HG03097 (cell line): ENCODE results near the gene MAN1A1.
"Not testable (repeated sequence)": the region's sequence is repeated elsewhere in the genome, so short reads cannot be mapped to it uniquely, and the experiment has no call there.

Experiments used
- ATAC-seq: cut with Tn5 transposase; IDR thresholded peaks from one replicate; pipeline ENCODE4 v1.9.1; 2021; ENCODE audit not compliant: unreplicated experiment, low FRiP score

The MAN1A1 gene

DNA sequence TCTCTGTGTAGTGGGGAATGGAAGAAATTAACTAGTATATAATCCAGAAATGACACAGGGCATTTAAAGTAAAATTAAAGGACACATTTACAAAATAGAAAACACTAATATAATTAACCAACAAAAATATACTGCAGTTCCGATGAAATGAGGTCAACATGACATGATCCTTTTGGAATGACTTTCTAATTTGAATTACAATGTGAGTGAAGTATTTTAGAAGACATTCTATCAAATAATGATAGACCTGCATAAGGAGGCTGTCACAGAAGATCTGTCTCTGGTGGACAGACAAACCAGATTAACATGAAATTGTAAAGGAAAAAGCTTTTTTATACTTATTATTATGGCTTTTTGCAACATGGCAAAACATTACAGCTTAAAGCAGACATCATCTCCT lies 170.5 kb downstream of the MAN1A1 start:
- ATAC-seq = no peak

DNA sequence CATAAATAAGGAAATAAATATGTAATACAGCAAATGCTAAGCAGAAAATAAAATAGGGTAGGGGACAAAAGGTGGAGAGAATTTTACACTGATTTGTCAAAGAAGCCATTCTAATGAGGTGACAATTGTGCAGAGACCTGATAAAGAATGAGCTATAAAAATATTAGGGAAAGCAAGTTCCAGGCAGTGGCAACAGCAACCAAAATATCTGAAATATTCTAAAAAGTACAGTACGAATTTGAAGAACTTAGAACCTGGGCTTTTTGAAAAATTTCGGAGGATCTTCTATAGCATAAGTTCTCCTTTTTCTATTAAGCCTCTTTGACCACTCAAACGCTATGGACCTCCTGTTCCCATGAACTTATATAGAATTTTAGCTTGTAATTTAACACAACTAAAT lies 173.1 kb downstream of the MAN1A1 start:
- ATAC-seq = no peak

DNA sequence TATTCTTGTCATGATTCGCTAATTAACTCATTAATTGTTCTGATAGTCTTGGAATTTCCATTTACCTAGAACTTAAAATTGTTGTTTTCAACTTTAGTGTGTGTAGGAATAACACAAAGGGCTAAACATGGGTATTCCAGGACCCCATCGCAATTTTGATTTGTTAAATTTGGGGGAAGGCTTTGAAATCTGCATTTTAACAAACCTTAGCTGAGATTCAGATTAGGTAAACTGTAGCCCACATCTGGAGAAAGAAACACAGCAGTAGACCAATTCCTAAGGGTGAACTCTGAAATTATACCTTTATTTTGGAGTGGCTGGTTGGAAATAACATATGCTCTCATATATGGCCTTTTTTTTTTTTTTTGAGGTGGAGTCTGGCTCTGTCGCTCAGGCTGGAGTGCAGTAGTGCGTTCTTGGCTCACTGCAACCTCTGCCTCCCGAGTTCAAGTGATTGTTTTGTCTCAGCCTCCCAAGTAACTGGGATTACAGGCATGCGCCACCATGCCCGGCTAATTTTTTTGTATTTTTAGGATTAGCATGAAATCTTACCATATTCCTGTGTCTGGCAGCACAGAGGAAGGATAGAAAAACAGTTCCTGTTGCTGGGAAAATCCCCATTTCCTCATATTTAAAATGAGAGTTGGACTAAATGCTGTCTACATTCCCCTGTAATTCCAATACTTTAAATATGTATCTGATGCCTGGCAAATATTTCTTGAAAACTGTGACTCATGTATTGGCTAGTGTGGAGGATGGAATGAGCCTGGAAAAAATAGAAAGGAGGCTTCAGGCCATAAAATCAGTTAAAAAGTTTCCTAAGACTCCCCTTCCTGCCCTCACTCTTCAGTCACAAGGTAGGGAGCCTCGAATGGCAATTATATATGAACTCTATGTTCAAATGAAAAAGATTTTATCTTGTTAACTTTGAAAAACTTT lies 174.4 kb downstream of the MAN1A1 start:
- no peak for ATAC-seq

DNA sequence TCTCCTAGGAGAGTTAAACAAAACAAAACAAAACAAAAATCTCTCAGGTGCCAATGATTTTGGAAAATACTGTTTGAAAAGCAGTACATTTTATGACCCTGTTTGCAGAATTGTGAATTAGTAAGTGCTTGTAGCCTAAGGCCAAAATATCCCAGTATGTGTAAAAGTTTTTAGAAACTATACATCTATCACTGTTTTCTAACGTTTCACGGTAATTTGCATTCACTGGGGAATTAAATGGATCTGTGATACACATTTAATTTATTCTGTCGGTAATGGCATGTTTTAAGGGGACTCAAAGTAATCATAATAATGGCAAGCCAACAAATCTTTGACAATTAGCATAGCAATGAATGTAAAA lies 175.5 kb downstream of the MAN1A1 start:
- no peak for ATAC-seq

DNA sequence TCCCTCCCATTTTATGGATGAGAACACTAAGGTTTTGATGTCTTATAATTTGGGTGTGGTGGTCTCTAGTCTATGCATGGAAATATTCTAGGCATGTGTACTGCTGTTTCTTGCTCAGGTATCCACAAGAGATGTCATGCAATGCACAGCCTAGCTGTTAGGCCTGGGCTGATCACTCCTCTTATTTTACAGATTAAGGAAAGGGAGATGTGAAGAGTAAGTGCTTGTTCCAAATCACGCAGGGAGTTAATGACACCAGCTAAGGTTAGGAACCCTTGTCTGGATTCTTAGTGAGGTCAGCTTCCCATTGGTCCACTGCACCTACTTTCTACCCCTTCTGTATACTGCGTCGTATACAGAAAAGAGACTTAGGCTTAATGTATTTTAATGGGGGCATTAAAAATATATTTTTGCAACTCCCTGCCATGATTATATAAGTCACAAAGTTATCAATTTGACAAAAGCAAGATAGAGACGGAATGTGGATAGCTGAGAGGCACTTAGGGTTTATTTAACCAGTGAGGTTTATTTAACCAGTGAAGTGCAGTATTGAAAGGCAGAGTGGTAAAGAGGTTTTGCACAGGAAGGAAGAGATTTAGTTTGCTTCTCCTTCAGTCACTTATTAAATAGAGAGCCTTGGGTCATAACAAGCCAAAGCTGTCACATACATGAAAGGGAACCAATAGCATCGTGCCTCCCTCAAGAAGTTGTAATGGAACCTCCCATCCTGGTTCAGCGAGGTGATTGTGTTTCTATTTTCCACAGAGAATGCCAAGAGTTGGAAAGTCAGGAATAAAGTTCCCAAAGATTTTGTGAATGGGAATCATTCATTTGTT lies 176.1 kb downstream of the MAN1A1 start:
- no peak for ATAC-seq

DNA sequence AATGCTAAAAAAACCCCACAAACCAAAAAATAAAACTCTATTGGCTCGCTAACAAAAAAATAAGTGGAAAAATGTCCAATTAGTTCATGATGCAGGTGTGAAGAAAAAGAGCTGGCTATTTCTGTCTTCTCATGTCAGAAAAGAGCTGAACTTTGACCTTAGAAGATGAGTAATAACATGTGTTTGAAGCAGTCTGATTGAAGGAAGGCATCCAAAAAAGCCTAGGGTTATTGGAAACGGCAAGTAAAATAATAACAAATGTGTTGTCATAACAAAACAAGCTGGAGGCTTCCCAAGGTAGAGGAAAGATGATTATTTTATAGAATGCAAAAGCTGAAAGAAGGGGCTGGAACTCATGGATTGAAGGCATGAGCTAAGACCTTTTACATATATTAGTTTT lies 176.7 kb downstream of the MAN1A1 start:
- ATAC-seq = no peak

DNA sequence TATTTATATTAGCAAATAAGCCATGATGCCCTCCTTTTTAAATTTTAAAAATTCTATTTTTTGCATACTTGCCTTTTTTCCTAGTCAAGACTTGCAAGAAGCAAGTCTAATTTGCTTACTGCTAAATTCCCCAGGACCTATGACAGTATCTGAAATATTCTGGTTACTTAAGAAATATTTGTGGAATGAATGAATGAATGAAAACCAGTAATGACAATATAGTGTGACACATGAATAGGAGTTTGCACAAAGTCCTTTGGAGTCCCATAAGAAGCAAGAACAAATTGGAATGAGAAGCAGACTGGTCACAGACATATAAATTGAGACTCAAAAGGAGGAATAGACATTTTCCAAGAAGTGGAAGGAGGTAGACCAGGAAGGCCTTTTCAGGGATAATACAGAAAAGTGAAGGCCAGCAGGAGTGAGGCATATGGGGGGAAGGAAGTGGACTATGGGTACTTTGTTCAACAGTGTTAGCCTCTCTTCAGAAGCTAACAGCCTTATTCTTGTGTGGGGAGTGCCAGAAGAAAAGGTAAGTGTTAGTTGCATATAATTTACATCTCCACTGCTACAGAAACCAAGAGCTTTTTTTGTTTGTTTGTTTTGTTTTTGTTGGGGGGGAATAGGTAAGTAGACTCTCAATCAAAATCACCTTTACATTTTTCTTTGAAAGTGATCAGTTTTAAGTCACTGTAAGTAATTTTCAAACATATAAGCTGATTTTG lies 177.5 kb downstream of the MAN1A1 start:
- no peak for ATAC-seq

DNA sequence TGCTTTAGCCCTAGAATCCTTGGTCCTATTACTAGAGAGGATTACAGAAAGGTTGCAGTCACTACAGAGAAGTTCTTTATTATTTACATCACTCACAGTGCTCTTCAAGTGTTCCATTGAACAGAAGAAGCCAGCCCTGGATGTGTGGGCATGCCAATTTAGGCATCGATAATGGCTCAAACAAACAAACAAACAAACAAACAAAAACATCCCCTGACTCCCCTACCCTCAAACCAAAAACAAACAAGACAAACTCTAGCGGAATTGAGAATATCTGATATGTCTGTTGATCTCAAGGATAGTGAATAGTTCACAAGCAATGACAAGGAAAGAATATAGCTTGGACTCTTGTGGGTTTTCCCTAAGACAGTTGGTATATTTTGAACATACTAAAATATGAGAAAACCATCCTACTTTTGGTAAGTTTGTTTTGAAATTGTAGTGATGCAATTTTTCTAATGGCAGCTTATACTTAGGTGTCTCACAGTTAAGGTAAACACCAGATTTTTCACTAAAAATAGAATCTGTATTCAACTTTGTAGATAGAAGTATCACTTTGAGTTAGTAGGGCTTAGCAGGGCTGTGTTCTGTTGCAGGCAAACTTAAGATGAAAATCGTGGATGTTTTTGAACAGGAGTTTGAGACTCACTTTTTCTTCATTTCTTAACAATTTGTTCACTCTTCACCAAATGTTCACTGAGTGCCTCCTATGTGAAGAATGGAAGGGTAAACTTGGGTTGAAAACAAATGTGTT lies 178.3 kb downstream of the MAN1A1 start:
- ATAC-seq = no peak

DNA sequence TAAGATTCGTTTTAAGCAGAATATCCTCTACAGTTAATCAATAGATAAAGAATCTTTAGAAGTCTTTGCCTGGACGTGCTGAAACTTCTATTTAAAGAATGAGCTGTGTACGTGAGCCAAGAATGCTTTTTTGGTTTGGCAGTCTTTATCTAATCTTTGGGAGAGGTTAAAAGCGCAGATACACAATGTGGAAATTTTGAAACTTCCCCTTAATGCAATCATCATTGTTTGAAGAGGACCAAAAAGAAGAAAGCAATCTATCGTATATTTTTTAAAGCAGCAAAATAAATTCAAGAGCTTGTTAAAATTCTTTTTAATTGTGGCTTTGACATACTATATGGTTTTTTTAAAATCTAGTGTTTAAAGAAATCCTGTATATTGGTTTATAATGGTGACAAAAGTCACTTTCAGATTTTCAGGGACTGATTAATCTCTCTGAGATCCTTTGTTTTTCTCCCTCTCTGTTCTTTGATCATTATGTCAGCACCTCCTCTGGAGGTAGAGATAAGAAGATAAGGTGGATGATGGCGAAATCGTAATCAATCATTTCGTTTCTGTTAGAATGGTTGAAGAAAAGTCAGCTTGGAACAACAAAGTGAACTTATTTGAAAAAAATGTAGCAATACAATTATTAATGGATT lies 179.0 kb downstream of the MAN1A1 start:
- ATAC-seq = no peak

DNA sequence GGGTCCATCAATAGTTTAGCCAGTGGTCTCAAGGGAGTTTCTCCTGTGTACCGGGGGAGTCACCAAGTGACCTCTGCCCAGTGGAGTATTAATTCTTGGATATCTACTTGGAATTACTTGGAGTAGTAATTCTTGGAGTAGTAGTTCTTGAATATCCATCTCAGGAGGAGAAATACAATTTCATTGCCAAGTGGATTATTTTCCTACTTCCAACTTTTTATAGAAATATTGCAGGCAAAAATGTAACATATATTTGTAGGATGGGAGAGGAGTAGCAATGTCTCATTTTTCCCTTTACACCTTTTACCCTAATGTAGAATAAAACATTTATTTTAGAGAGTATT lies 179.5 kb downstream of the MAN1A1 start:
- ATAC-seq = no peak

DNA sequence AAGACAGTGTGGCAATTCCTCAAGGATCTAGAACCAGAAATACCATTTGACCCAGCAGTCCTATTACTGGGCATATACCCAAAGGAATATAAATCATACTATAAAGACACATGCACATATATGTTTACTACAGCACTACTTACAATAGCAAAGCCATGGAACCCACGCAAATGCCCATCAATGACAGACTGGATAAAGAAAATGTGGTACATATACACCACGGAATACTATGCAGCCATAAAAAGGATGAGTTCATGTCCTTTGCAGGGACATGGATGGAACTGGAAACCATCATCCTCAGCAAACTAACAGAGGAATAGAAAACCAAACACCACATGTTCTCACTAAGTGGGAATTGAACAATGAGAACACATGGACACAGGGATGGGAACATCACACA lies 180.2 kb downstream of the MAN1A1 start:
- ATAC-seq = not testable (repeated sequence)

DNA sequence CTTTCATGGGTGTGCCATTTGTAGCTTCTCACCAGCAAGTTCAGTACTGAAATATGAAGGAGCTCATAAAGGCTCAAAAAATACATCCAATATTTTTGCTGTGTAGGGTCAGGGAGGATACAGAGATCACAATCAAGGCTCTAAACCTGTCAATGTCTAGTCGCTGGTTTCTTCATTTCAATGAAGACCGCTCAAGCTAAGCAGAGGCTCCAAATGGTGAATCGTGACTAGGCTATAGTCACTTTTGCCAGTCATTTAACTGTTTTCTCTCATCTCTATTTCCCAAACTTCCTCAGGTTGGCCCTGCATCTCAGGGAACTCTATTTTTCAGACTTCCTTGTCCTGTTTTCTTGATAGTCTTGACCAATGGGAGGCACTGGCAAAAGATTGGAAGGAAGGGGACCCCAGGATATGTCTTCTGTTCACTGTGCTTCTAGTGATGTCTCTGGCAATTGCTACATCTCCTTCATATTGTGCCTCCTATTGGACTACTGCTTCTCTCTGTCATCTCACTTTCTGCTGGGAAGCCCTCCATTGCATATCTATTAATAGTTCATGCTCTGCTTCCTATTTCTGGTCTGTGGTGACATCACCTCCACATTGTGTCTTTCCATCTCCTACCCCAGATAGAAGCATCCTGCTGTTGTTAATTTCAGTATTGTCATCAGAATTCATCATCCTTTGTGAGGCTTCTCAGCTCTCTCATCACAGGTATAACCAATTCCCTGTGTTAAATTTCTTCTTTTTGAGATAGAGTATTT lies 183.4 kb downstream of the MAN1A1 start:
- no peak for ATAC-seq

DNA sequence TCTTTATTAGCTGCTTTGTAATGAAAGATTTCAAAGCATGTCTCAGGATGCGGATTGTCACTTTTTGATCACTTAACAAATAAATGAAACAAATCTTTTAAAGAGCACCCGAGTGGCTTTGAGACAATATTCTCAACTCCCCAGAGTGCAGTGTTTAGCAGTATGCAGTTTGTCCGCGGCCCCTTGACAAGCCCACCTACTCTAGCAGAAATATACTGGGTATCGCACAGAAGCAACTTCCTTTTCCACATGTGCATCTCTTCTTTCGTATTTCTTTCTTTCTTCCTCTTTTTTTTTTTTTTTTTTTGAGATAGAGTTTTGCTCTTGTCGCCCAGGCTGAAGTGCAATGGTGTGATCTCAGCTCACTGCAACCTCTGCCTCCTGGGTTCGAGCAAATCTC lies 186.6 kb downstream of the MAN1A1 start:
- ATAC-seq = no peak

DNA sequence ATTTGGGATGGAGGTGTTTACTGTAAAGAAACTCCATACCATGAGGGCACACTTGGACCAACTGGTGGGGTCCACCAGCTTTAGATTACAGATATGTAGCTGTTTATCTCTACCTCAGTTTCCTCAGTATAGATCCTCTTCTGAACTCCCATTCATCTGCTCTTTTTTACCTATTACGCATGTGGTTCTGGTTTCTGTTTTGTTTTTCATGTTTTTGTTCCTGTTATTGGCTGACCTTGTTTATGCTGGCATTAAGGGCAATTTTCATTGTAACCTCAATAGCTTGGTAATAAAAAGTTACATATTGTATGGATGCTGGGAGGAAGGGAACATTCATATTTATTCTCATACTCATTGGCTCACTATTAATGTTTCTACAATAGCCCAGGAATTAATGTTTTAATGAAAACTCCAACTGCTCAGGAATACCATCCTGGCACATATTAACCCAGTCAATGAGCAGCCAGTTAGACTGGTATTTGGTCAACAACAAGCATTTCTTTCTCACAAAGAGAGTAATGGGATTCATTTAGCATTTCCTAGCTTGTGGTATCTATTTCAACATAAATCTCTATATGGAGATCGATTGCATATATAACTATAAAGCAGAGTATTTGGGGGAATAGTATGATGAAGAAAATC lies 187.3 kb downstream of the MAN1A1 start:
- no peak for ATAC-seq

DNA sequence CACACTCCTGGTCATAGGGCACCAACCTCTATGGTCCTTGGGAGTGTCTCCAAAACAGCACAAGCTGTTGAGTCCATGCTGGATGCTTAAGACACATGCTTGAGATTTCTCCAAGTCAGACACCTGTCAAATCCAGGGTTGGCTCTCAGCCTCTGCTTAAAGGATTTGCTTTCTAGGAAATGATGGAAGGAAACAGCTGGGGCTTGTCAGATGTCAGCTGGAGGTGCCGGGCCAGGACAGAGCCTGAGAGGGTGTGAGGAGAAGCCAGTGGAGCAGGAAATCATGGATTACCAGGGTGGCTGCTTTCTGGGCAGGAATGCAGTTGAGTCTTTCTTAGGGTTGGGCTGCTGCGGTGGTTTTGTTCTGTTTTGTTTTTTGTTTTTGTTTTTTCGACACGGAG lies 188.1 kb downstream of the MAN1A1 start:
- no peak for ATAC-seq

DNA sequence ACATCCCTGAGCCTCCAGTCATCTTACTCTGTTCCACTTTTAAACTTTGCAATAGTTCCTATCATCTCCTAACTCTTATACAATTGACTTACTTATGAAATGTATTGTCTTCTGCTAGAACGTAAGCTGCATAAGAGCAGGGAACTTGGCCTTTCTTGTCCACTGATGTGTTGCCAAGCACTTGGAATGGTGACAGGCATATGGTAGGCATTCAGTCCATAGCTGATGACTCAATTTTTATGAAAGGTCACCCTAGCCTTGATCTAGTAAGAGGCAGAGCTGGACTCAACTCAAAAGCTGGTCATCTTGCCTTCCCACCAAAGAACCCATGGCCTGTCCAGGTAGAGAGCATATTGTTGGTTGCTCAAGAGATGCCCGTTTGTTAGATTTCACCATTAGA lies 188.7 kb downstream of the MAN1A1 start:
- no peak for ATAC-seq

DNA sequence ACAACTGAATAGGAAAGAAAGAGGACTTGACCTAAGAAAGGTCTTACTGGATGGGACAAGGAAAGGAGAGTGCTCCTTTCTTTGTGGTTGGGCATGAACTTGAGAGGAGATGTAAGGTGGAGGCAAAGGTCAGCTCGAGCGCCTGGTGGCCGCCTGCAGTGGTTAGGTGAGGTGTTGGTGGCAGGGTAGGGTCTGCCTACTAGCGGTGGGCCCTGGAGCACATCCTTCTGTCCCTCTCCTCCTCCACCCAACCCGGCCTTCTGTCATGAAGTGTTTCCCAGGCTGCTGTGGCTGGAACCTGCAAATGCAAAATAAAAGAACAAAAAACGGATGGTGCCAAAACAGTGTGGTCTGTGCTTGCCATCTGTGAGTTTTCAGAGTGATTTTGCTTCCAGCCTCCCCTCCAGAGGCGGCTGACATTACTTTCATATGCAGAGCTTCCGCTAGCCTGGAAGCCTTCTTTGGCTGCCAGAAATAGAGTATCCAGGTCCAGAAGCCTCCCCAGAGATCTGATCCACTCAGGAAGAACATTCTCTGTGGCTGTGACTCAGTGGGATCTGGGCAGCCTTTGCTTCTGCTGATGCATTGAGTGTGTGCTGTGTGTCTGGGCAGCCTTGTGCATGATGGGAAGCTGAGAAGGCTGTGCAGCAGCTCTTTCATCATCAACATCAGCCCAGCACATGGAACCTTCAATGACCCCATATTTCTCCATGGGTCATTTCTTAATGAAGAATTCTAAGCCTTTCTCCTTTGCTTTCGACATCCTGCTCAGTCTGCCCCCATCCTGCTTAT lies 191.3 kb downstream of the MAN1A1 start:
- no peak for ATAC-seq

DNA sequence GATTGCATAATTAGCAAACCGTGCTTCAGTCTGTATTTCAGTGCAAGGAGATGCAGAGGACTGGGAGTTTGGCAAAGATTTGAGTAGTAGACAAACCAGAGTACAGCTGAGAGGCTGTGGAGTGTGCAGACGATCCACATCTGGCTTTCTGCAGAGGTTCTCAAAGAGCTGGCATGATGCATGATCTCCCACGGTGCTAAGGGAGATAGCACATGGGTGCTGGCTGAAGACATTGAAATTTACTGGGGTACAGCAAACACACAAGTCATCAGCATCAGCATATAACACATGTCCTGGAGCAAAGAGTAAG lies 192.1 kb downstream of the MAN1A1 start:
- ATAC-seq = no peak
